ENCODE data around the gene PRR13. TPM values are rescaled to one million over a fixed set of nuclear protein-coding genes. Genes with fewer than 3 reads are reported as not detected.

PRR13 gene
- total and polyA plus RNA-seq, 2 of the 13 experiments (the other 11 are each of a cell fraction or from before 2014, with no cell fraction given) = 65.0 to 102 TPM

GRCh38 chr12:53451661-53452158, 10.2 kb downstream of the PRR13 start, which contains the start of gene PCBP2 (continued):
- TF ChIP-seq, protein P1, sequence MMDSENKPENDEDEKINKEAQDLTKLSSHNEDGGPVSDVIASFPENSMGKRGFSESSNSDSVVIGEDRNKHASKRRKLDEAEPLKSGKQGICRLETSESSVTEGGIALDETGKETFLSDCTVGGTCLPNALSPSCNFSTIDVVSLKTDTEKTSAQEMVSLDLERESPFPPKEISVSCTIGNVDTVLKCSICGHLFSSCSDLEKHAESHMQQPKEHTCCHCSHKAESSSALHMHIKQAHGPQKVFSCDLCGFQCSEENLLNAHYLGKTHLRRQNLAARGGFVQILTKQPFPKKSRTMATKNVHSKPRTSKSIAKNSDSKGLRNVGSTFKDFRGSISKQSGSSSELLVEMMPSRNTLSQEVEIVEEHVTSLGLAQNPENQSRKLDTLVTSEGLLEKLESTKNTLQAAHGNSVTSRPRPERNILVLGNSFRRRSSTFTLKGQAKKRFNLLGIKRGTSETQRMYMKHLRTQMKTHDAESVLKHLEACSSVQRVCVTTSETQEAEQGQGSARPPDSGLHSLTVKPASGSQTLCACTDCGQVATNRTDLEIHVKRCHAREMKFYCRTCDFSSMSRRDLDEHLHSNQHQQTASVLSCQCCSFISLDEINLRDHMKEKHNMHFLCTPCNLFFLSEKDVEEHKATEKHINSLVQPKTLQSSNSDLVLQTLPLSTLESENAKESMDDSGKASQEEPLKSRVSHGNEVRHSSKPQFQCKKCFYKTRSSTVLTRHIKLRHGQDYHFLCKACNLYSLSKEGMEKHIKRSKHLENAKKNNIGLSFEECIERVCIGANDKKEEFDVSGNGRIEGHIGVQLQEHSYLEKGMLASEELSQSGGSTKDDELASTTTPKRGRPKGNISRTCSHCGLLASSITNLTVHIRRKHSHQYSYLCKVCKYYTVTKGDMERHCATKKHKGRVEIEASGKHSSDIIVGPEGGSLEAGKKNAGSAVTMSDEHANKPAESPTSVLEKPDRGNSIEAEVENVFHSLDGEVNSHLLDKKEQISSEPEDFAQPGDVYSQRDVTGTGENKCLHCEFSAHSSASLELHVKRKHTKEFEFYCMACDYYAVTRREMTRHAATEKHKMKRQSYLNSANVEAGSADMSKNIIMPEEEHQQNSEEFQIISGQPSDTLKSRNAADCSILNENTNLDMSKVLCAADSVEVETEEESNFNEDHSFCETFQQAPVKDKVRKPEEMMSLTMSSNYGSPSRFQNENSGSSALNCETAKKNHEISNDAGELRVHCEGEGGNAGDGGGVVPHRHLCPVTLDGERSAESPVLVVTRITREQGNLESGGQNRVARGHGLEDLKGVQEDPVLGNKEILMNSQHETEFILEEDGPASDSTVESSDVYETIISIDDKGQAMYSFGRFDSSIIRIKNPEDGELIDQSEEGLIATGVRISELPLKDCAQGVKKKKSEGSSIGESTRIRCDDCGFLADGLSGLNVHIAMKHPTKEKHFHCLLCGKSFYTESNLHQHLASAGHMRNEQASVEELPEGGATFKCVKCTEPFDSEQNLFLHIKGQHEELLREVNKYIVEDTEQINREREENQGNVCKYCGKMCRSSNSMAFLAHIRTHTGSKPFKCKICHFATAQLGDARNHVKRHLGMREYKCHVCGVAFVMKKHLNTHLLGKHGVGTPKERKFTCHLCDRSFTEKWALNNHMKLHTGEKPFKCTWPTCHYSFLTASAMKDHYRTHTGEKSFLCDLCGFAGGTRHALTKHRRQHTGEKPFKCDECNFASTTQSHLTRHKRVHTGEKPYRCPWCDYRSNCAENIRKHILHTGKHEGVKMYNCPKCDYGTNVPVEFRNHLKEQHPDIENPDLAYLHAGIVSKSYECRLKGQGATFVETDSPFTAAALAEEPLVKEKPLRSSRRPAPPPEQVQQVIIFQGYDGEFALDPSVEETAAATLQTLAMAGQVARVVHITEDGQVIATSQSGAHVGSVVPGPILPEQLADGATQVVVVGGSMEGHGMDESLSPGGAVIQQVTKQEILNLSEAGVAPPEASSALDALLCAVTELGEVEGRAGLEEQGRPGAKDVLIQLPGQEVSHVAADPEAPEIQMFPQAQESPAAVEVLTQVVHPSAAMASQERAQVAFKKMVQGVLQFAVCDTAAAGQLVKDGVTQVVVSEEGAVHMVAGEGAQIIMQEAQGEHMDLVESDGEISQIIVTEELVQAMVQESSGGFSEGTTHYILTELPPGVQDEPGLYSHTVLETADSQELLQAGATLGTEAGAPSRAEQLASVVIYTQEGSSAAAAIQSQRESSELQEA (CRISPR knock-in tag; IDR thresholded peaks at IDR 0.05; ENCODE audit: not compliant biosample characterization) = no peak
- TF ChIP-seq ZNF780A (CRISPR knock-in tag; IDR thresholded peaks at IDR 0.05) (no peak), PHF20 (CRISPR knock-in tag; IDR thresholded peaks at IDR 0.05) (peak; percentile 88), GZF1 (CRISPR knock-in tag; IDR thresholded peaks at IDR 0.05) (no peak), KDM5A (IDR thresholded peaks at IDR 0.05; ENCODE audit: borderline replicate concordance, low read length) (no peak), TCF12 (IDR thresholded peaks at IDR 0.05) (no peak), TCF12 (CRISPR knock-in tag; IDR thresholded peaks at IDR 0.05) (peak; percentile 31; the same call in 1 of the 2 replicates), GABPA (IDR thresholded peaks at IDR 0.05; ENCODE audit: low read depth, low read length) (peak; percentile 88), GABPA (CRISPR knock-in tag; IDR thresholded peaks at IDR 0.05; ENCODE audit: low read depth) (peak; percentile 94), NFKBIZ (CRISPR knock-in tag; IDR thresholded peaks at IDR 0.05) (peak; percentile 62; the same call in 1 of the 2 replicates), ZNF251 (CRISPR knock-in tag; IDR thresholded peaks at IDR 0.05) (no peak), ZNF570 (CRISPR knock-in tag; IDR thresholded peaks at IDR 0.05; ENCODE audit: borderline replicate concordance) (no peak), ZNF816 (CRISPR knock-in tag; IDR thresholded peaks at IDR 0.05; ENCODE audit: borderline replicate concordance) (no peak), MAFK (conservative IDR thresholded peaks at IDR 0.05 in 1 of 2, IDR thresholded peaks at IDR 0.05 in 1 of 2; ENCODE audit: low read length in 2 of 2) (no peak), GPBP1L1 (CRISPR knock-in tag; IDR thresholded peaks at IDR 0.05) (no peak)
- TF ChIP-seq, protein P2, sequence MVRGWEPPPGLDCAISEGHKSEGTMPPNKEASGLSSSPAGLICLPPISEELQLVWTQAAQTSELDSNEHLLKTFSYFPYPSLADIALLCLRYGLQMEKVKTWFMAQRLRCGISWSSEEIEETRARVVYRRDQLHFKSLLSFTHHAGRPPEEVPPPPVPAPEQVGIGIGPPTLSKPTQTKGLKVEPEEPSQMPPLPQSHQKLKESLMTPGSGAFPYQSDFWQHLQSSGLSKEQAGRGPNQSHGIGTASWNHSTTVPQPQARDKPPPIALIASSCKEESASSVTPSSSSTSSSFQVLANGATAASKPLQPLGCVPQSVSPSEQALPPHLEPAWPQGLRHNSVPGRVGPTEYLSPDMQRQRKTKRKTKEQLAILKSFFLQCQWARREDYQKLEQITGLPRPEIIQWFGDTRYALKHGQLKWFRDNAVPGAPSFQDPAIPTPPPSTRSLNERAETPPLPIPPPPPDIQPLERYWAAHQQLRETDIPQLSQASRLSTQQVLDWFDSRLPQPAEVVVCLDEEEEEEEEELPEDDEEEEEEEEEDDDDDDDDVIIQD (CRISPR knock-in tag; IDR thresholded peaks at IDR 0.05; ENCODE audit: low read depth) = peak; percentile 65
- TF ChIP-seq, protein P3, sequence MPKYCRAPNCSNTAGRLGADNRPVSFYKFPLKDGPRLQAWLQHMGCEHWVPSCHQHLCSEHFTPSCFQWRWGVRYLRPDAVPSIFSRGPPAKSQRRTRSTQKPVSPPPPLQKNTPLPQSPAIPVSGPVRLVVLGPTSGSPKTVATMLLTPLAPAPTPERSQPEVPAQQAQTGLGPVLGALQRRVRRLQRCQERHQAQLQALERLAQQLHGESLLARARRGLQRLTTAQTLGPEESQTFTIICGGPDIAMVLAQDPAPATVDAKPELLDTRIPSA (CRISPR knock-in tag; IDR thresholded peaks at IDR 0.05; ENCODE audit: borderline replicate concordance) = no peak

Data from HepG2 (cell line).